Neutrophil (primary cell): ENCODE data around the gene DNMBP.

Experiments
- H3K27ac ChIP-seq: fragments of 200-600 bp; sonication (generic); 2 replicates; pipeline ENCODE4 v1.5.1; 2016; ENCODE audit warnings: mild to moderate bottlenecking, moderate library complexity
- H3K27me3 ChIP-seq: fragments of 200-600 bp; sonication (generic); 2 replicates; pipeline ENCODE4 v1.6.0; 2016; ENCODE audit warnings: mild to moderate bottlenecking
- H3K36me3 ChIP-seq: fragments of 200-600 bp; sonication (generic); 2 replicates; pipeline ENCODE4 v1.5.1; 2017
- H3K4me1 ChIP-seq, 2 experiments: fragments of 200-600 bp in 1 of 2; sonication (generic) in 1 of 2; 1 replicate in 1 of 2; 2 replicates in 1 of 2; pipeline versions ENCODE4 v1.5.1 to v1.6.1; 2013 to 2016; ENCODE audit warnings: low read depth in 1 of 2, low read length in 1 of 2, mild to moderate bottlenecking in 1 of 2, moderate library complexity in 1 of 2; ENCODE audit not compliant: control insufficient read depth in 1 of 2, insufficient read depth in 1 of 2
- H3K4me3 ChIP-seq, 2 experiments: fragments of 200-600 bp in 1 of 2; sonication (generic) in 1 of 2; 1 replicate in 1 of 2; 2 replicates in 1 of 2; pipeline ENCODE4 v1.5.1; 2013 to 2016; ENCODE audit warnings: low read depth in 1 of 2, low read length in 1 of 2, mild to moderate bottlenecking in 1 of 2, moderate library complexity in 1 of 2
- H3K9me3 ChIP-seq: fragments of 200-600 bp; sonication (generic); 2 replicates; pipeline ENCODE4 v1.5.1; 2016
- CTCF ChIP-seq: fragments of 200-600 bp; sonication (generic); IDR thresholded peaks from 2 replicates; pipeline ENCODE4 v1.5.1; 2016; ENCODE audit warnings: antibody characterized with exemption

DNMBP gene

GRCh38 chr10:99917963-99918825 lies 91.6 kb downstream of the DNMBP start:
- peaks cover 20% of the 10 kb centered on the region for H3K36me3 ChIP-seq
- no peaks in the 10 kb centered on the region for H3K27me3 ChIP-seq
- no peaks in the 10 kb centered on the region for H3K9me3 ChIP-seq
- H3K4me1 ChIP-seq, result peaks cover 0 to 5% of the 10 kb centered on the region in 2 experiments
- H3K27ac ChIP-seq, result no peak overlapping the region
- TF ChIP-seq CTCF, result no peak
- H3K4me3 ChIP-seq, result no peak overlapping the region

GRCh38 chr10:99916776-99917175 lies 93.0 kb downstream of the DNMBP start:
- Histone ChIP-seq H3K27me3 (no peaks in the 10 kb centered on the region), H3K4me1 (peaks cover 0 to 5% of the 10 kb centered on the region in 2 experiments), H3K4me3 (no peak overlapping the region), H3K36me3 (peaks cover 20% of the 10 kb centered on the region), H3K9me3 (no peaks in the 10 kb centered on the region), H3K27ac (no peak overlapping the region)
- no peak for TF ChIP-seq CTCF

- no peaks in the 10 kb centered on the region for H3K27me3 ChIP-seq
- H3K4me3 ChIP-seq, result no peak overlapping the region
- peaks cover 0 to 5% of the 10 kb centered on the region in 2 experiments for H3K4me1 ChIP-seq
- H3K9me3 ChIP-seq, result no peaks in the 10 kb centered on the region
- no peak for TF ChIP-seq CTCF
- H3K27ac ChIP-seq, result no peak overlapping the region
- peaks cover 13% of the 10 kb centered on the region for H3K36me3 ChIP-seq
Observed at GRCh38 chr10:99915414-99915813, 94.3 kb downstream of the DNMBP start.

GRCh38 chr10:99914236-99914635 lies 95.5 kb downstream of the DNMBP start:
- Histone ChIP-seq H3K9me3 (no peaks in the 10 kb centered on the region), H3K27ac (no peak overlapping the region), H3K4me1 (peaks cover 0 to 5% of the 10 kb centered on the region in 2 experiments), H3K4me3 (no peak overlapping the region), H3K27me3 (no peaks in the 10 kb centered on the region), H3K36me3 (peaks cover 8% of the 10 kb centered on the region)
- TF ChIP-seq CTCF, result no peak

- no peak overlapping the region for H3K27ac ChIP-seq
- no peaks in the 10 kb centered on the region for H3K9me3 ChIP-seq
- H3K36me3 ChIP-seq, result peaks cover 10% of the 10 kb centered on the region
- H3K4me1 ChIP-seq, result peaks cover 0 to 5% of the 10 kb centered on the region in 2 experiments
- no peaks in the 10 kb centered on the region for H3K27me3 ChIP-seq
- no peak for TF ChIP-seq CTCF
- H3K4me3 ChIP-seq, result no peak overlapping the region
Observed at GRCh38 chr10:99913831-99914235, 95.9 kb downstream of the DNMBP start.
